A549 (cell line): ENCODE measurements around the gene RAPGEF4. TPM values are rescaled to one million over a fixed set of nuclear protein-coding genes. Genes with fewer than 3 reads are reported as not detected.

Experiments
- ATAC-seq, 2 experiments: fragments of 200-7000 bp in 1 of 2; fragments of >200 bp in 1 of 2; cut with Nextera tagmentation in 1 of 2; cut with Tn5 transposase in 1 of 2; 3 replicates each; pipeline versions ENCODE4 v1.8.0 to v1.9.1; 2018 to 2020; ENCODE audit warnings: mild to moderate bottlenecking in 1 of 2, moderate library complexity in 1 of 2
- CTCF ChIA-PET: fragments of 300-600 bp; sonication (Branson Sonifier 250); formaldehyde crosslinking; extraction: SDS; loops from one replicate; lab custom pipeline; 2021; ENCODE audit warnings: antibody characterized with exemption, inconsistent platforms; lab: Yijun Ruan, JAX
- POLR2A ChIA-PET: fragments of 350-600 bp; formaldehyde crosslinking; extraction: SDS; loops from one replicate; lab custom pipeline; 2021; ENCODE audit warnings: antibody characterized with exemption, inconsistent platforms; lab: Yijun Ruan, JAX
- DNase-seq, 2 experiments: peaks; one replicate each; pipeline versions ENCODE4 v3.0.0 to v3.0.0-alpha.2; 2011 to 2016; ENCODE audit warnings: low read depth in 1 of 2, low spot score in 1 of 2
- FAIRE-seq: peaks from 2 replicates; lab custom pipeline; 2011; peaks lifted over from hg19 to GRCh38; lab: Jason Lieb, UNC
- H3K27ac ChIP-seq, 2 experiments: fragments of >200 bp; sonication (Bioruptor Twin); formaldehyde crosslinking; 3 replicates each; pipeline ENCODE4 v1.5.1; 2016 to 2017
- H3K4me1 ChIP-seq: fragments of >200 bp; sonication (Bioruptor Twin); formaldehyde crosslinking; 3 replicates; pipeline ENCODE4 v1.6.1; 2016
- H3K4me2 ChIP-seq: fragments of >200 bp; sonication (Bioruptor Twin); formaldehyde crosslinking; 3 replicates; pipeline ENCODE4 v1.6.1; 2016
- H3K4me3 ChIP-seq: fragments of >200 bp; sonication (Bioruptor Twin); formaldehyde crosslinking; 3 replicates; pipeline ENCODE4 v1.5.1; 2016
- H3K9me3 ChIP-seq: fragments of >200 bp; sonication (Bioruptor Twin); formaldehyde crosslinking; 3 replicates; pipeline ENCODE4 v1.6.1; 2016
- CBX2 ChIP-seq: fragments of 200-600 bp; sonication (generic); IDR thresholded peaks from 2 replicates; pipeline ENCODE4 v1.6.1; 2016; ENCODE audit warnings: low read depth, mild to moderate bottlenecking, borderline replicate concordance
- CBX8 ChIP-seq: fragments of 200-600 bp; sonication (generic); IDR thresholded peaks from 2 replicates; pipeline ENCODE4 v1.6.1; 2016
- CEBPB ChIP-seq, 2 experiments: fragments of >200 bp in 1 of 2; sonication (Bioruptor Twin) in 1 of 2; formaldehyde crosslinking in 1 of 2; IDR thresholded peaks; 2 replicates each; pipeline ENCODE4 v1.6.1; 2012 to 2016
- CHD2 ChIP-seq: fragments of 150-350 bp; IDR thresholded peaks from 2 replicates; pipeline ENCODE4 v1.6.1; 2014; ENCODE audit warnings: low read length; ENCODE audit not compliant: partially characterized antibody
- EP300 ChIP-seq, 2 experiments: fragments of >200 bp; sonication (Bioruptor Twin); formaldehyde crosslinking; IDR thresholded peaks; 2 replicates in 1 of 2; 3 replicates in 1 of 2; pipeline ENCODE4 v1.6.1; 2016 to 2017
- HEYL ChIP-seq: fragments of 250-450 bp; sonication (Bioruptor Pico); IDR thresholded peaks from 2 replicates; pipeline ENCODE4 v1.8.0; 2021; ENCODE audit warnings: mild to moderate bottlenecking, moderate library complexity
- HMGXB4 ChIP-seq: fragments of 250-450 bp; sonication (Bioruptor Pico); IDR thresholded peaks from 2 replicates; pipeline ENCODE4 v1.5.0; 2021; ENCODE audit warnings: mild to moderate bottlenecking, moderate library complexity, borderline replicate concordance
- HOXB5 ChIP-seq: fragments of 250-450 bp; sonication (Bioruptor Pico); IDR thresholded peaks from 2 replicates; pipeline ENCODE4 v1.5.0; 2020; ENCODE audit warnings: mild to moderate bottlenecking, moderate library complexity
- KDM1A ChIP-seq: fragments of 200-600 bp; sonication (generic); IDR thresholded peaks from 2 replicates; pipeline ENCODE4 v1.6.1; 2016; ENCODE audit warnings: low read depth, mild to moderate bottlenecking
- KDM5A ChIP-seq: fragments of 200-600 bp; sonication (generic); IDR thresholded peaks from 2 replicates; pipeline ENCODE4 v1.6.1; 2016; ENCODE audit warnings: antibody characterized with exemption, mild to moderate bottlenecking
- MAFK ChIP-seq: fragments of 450-650 bp; IDR thresholded peaks from 2 replicates; pipeline ENCODE4 v1.6.1; 2014; ENCODE audit not compliant: partially characterized antibody
- NFE2L2 ChIP-seq: fragments of 150-350 bp; conservative IDR thresholded peaks from 2 replicates; pipeline ENCODE4 v1.6.1; 2014; ENCODE audit warnings: low read length
- RAD21 ChIP-seq, 2 experiments: fragments of >200 bp in 1 of 2; sonication (Bioruptor Twin) in 1 of 2; formaldehyde crosslinking in 1 of 2; IDR thresholded peaks in 1 of 2; conservative IDR thresholded peaks in 1 of 2; 2 replicates in 1 of 2; 3 replicates in 1 of 2; pipeline ENCODE4 v1.6.1; 2012 to 2018; ENCODE audit warnings: inconsistent platforms in 1 of 2
- RNF2 ChIP-seq: fragments of 200-600 bp; sonication (generic); IDR thresholded peaks from 2 replicates; pipeline ENCODE4 v1.6.1; 2016; ENCODE audit warnings: low read depth, mild to moderate bottlenecking, antibody characterized with exemption, moderate library complexity, borderline replicate concordance
- SREBF2 ChIP-seq: fragments of 450-650 bp; IDR thresholded peaks from 2 replicates; pipeline ENCODE4 v1.6.1; 2014; ENCODE audit warnings: mild to moderate bottlenecking, moderate library complexity
- TP53 ChIP-seq: fragments of 250-450 bp; sonication (Bioruptor Pico); IDR thresholded peaks from 2 replicates; pipeline ENCODE4 v1.5.0; 2021; ENCODE audit warnings: mild to moderate bottlenecking, moderate library complexity
- ZC3H11A ChIP-seq: fragments of 450-650 bp; IDR thresholded peaks from 2 replicates; pipeline ENCODE4 v1.6.1; 2014; ENCODE audit warnings: antibody characterized with exemption, mild to moderate bottlenecking
- ZNF302 ChIP-seq: fragments of 250-450 bp; sonication (Bioruptor Pico); IDR thresholded peaks from 2 replicates; pipeline ENCODE4 v1.9.0; 2021; ENCODE audit warnings: inconsistent platforms, mild to moderate bottlenecking, moderate library complexity
- WGBS: methylation state at CpG from one replicate; pipeline ENCODE4 v1.1.6; 2017; ENCODE audit errors: missing lambda C conversion rate; 5-methylcytosine and 5-hydroxymethylcytosine counted together
- polyA plus RNA-seq, 4 experiments: library from polyadenylated mRNA; depleted of rRNA in 3 of 4; stranded (reverse); fragments of >200 nt; fragmentation: RNase III in 1 of 4; extraction: RNeasy Plus Mini Kit Qiagen cat#74134 plus additional on column Dnase treatment in 1 of 4; gene quantifications; 2 replicates in 3 of 4; 3 replicates in 1 of 4; pipeline ENCODE4 v1.2.3, GENCODE V29; 2011 to 2017
- TF ChIP-seq, protein P1 (sequence below): fragments of 200-600 bp; sonication (generic); IDR thresholded peaks from 2 replicates; pipeline ENCODE4 v1.6.1; 2016; ENCODE audit warnings: antibody characterized with exemption, mild to moderate bottlenecking, moderate library complexity

Gene RAPGEF4
- polyA plus RNA-seq, 2 of the 4 experiments (the other 2 are of a cell fraction), result 0.18 to 1.1 TPM

- ChIA-PET POLR2A (no interaction called here), CTCF (interaction anchor here (0.9 kb wide), 1 partner anchor 36 kb away, joined by 3 read pairs; no protein-coding TSS in a partner anchor)
- ATAC-seq (no peak), FAIRE-seq (no peak), DNase-seq (no peak)
- no peaks in the 10 kb centered on the region for H3K9me3 ChIP-seq
- no peak overlapping the region for H3K4me2 ChIP-seq
- 61% methylated on average over 7 of the region's 7 CpGs for WGBS
- H3K27ac ChIP-seq, result no peak overlapping the region
- H3K4me1 ChIP-seq, result no peaks in the 10 kb centered on the region; the same call in 2 of the 3 replicates
- no peak for TF ChIP-seq RNF2
- no peak overlapping the region for H3K4me3 ChIP-seq
Measured at GRCh38 chr2:172861656-172862476, 126.2 kb downstream of the RAPGEF4 start.

GRCh38 chr2:172863341-172863740, 127.7 kb downstream of the RAPGEF4 start:
- Histone ChIP-seq H3K4me1 (no peaks in the 10 kb centered on the region; the same call in 2 of the 3 replicates), H3K4me2 (no peak overlapping the region), H3K4me3 (no peak overlapping the region), H3K27ac (no peak overlapping the region), H3K9me3 (no peaks in the 10 kb centered on the region)
- 17% methylated on average over 2 of the region's 2 CpGs for WGBS
- no peak for FAIRE-seq
- no peak for DNase-seq
- TF ChIP-seq CEBPB (IDR thresholded peaks at IDR 0.05) (no peak), HMGXB4 (CRISPR knock-in tag) (no peak), CBX2 (no peak), KDM1A (no peak), HOXB5 (no peak), ZC3H11A (no peak), TP53 (CRISPR knock-in tag) (no peak), SREBF2 (no peak), RAD21 (conservative IDR thresholded peaks at IDR 0.05 in 1 of 2, IDR thresholded peaks at IDR 0.05 in 1 of 2) (no peak), MAFK (no peak), ZNF302 (CRISPR knock-in tag) (no peak), KDM5A (no peak), CHD2 (no peak), NFE2L2 (no peak), EP300 (IDR thresholded peaks at IDR 0.05) (no peak), HEYL (CRISPR knock-in tag) (no peak), CBX8 (no peak)
- TF ChIP-seq, protein P1, sequence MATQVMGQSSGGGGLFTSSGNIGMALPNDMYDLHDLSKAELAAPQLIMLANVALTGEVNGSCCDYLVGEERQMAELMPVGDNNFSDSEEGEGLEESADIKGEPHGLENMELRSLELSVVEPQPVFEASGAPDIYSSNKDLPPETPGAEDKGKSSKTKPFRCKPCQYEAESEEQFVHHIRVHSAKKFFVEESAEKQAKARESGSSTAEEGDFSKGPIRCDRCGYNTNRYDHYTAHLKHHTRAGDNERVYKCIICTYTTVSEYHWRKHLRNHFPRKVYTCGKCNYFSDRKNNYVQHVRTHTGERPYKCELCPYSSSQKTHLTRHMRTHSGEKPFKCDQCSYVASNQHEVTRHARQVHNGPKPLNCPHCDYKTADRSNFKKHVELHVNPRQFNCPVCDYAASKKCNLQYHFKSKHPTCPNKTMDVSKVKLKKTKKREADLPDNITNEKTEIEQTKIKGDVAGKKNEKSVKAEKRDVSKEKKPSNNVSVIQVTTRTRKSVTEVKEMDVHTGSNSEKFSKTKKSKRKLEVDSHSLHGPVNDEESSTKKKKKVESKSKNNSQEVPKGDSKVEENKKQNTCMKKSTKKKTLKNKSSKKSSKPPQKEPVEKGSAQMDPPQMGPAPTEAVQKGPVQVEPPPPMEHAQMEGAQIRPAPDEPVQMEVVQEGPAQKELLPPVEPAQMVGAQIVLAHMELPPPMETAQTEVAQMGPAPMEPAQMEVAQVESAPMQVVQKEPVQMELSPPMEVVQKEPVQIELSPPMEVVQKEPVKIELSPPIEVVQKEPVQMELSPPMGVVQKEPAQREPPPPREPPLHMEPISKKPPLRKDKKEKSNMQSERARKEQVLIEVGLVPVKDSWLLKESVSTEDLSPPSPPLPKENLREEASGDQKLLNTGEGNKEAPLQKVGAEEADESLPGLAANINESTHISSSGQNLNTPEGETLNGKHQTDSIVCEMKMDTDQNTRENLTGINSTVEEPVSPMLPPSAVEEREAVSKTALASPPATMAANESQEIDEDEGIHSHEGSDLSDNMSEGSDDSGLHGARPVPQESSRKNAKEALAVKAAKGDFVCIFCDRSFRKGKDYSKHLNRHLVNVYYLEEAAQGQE, result no peak
- POLR2A ChIA-PET, result no interaction called here
- CTCF ChIA-PET, result interaction anchor here (1.3 to 3.6 kb wide), 3 partner anchors 39 to 158 kb away, joined by 4 to 15 read pairs (median 6); no protein-coding TSS in a partner anchor
- no peak for ATAC-seq
